Mesendoderm (in vitro differentiated cells): Measurements from ENCODE around the gene PEF1.

Source experiments
- DNase-seq: peaks from one replicate; pipeline ENCODE4 v3.0.0; 2013
- H2AK5ac ChIP-seq: 2 replicates; pipeline ENCODE4 v1.6.1; 2013; ENCODE audit warnings: low read length, inconsistent platforms
- H2BK120ac ChIP-seq: 2 replicates; pipeline ENCODE4 v1.6.1; 2013; ENCODE audit warnings: low read depth, mild to moderate bottlenecking, low read length, moderate library complexity, mixed read lengths
- H2BK15ac ChIP-seq: replicated peaks from 2 replicates; pipeline ENCODE4 v1.6.1; 2013; ENCODE audit warnings: low read depth, mild to moderate bottlenecking, moderate library complexity
- H2BK5ac ChIP-seq: 2 replicates; pipeline ENCODE4 v1.6.1; 2013; ENCODE audit warnings: low read length, inconsistent platforms
- H3K18ac ChIP-seq: 2 replicates; pipeline ENCODE4 v1.6.1; 2013; ENCODE audit warnings: mild to moderate bottlenecking, low read length, mixed read lengths
- H3K23ac ChIP-seq: one replicate; pipeline ENCODE4 v1.6.1; 2013; ENCODE audit warnings: low read length
- H3K27ac ChIP-seq: 2 replicates; pipeline ENCODE4 v1.5.1; 2013; ENCODE audit warnings: low read depth, mild to moderate bottlenecking, inconsistent platforms, low read length, moderate library complexity
- H3K27me3 ChIP-seq: 2 replicates; pipeline ENCODE4 v1.6.1; 2013; ENCODE audit warnings: low read length, control low read depth, mild to moderate bottlenecking, inconsistent platforms; ENCODE audit not compliant: insufficient read depth, poor library complexity
- H3K36me3 ChIP-seq: 2 replicates; pipeline ENCODE4 v1.6.1; 2013; ENCODE audit warnings: low read length, inconsistent platforms; ENCODE audit not compliant: control insufficient read depth, insufficient read depth
- H3K4ac ChIP-seq: one replicate; pipeline ENCODE4 v1.6.1; 2013; ENCODE audit warnings: low read depth, mild to moderate bottlenecking, low read length, moderate library complexity
- H3K4me1 ChIP-seq: 2 replicates; pipeline ENCODE4 v1.6.1; 2013; ENCODE audit warnings: low read depth, low read length, inconsistent platforms; ENCODE audit not compliant: control insufficient read depth
- H3K4me2 ChIP-seq: 2 replicates; pipeline ENCODE4 v1.6.1; 2013; ENCODE audit warnings: low read length
- H3K4me3 ChIP-seq: 2 replicates; pipeline ENCODE4 v1.5.1; 2013; ENCODE audit warnings: mild to moderate bottlenecking, low read length
- H3K56ac ChIP-seq: one replicate; pipeline ENCODE4 v1.6.1; 2013; ENCODE audit warnings: low read length
- H3K79me1 ChIP-seq: 2 replicates; pipeline ENCODE4 v1.6.1; 2013; ENCODE audit warnings: low read length, inconsistent platforms
- H3K79me2 ChIP-seq: 2 replicates; pipeline ENCODE4 v1.6.1; 2013; ENCODE audit warnings: mild to moderate bottlenecking, low read length; ENCODE audit not compliant: control insufficient read depth, insufficient read depth
- H3K9ac ChIP-seq: 2 replicates; pipeline ENCODE4 v1.6.1; 2013; ENCODE audit warnings: low read length, inconsistent platforms
- H4K5ac ChIP-seq: one replicate; pipeline ENCODE4 v1.6.1; 2013; ENCODE audit warnings: low read length
- H4K8ac ChIP-seq: one replicate; pipeline ENCODE4 v1.6.1; 2013; ENCODE audit warnings: low read depth, mild to moderate bottlenecking, control low read depth, low read length, moderate library complexity
- WGBS: extraction: QIAGEN DNeasy Blood & Tissue Kit; methylation state at CpG from one replicate; pipeline ENCODE4 v1.1.7; 2013; ENCODE audit warnings: low lambda C conversion rate, missing lambda C conversion rate; ENCODE audit not compliant: insufficient coverage; ENCODE audit errors: extremely low coverage; 5-methylcytosine and 5-hydroxymethylcytosine counted together

The PEF1 gene

DNA sequence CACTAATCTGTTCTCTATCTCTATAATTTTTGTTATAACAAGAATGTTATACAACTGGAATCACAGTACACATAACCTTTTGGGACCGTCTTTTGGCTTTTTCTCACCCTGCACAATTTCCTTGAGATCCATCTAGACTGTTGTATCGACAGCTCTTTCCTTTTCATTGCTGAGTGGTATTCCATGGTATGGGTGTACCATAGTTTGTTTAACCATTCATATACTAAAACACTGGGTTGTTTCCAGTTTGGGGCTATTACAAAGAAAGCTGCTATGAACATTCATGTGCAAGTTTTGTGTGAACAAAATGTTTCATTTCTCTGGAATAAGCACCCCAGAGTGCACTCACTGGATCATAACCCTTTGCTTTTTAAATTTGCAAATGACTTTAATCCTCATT lies 42.6 kb downstream of the PEF1 start:
- no peak overlapping the region for H3K27ac ChIP-seq
- H3K27me3 ChIP-seq = no peaks in the 10 kb centered on the region
- H3K56ac ChIP-seq = no peak overlapping the region
- H3K4ac ChIP-seq = no peak overlapping the region
- no peak overlapping the region for H3K4me2 ChIP-seq
- no peak overlapping the region for H3K18ac ChIP-seq
- no peak overlapping the region for H3K23ac ChIP-seq
- no peaks in the 10 kb centered on the region for H3K4me1 ChIP-seq
- no peak overlapping the region for H4K8ac ChIP-seq
- H2AK5ac ChIP-seq = no peak overlapping the region
- no peak overlapping the region for H2BK5ac ChIP-seq
- H3K4me3 ChIP-seq = no peak overlapping the region
- no peak overlapping the region for H2BK120ac ChIP-seq
- H2BK15ac ChIP-seq = no peak overlapping the region
- no peak for DNase-seq
- H3K79me2 ChIP-seq = no peaks in the 10 kb centered on the region
- H3K9ac ChIP-seq = no peak overlapping the region
- no peak overlapping the region for H4K5ac ChIP-seq
- no peaks in the 10 kb centered on the region for H3K36me3 ChIP-seq
- no peaks in the 10 kb centered on the region for H3K79me1 ChIP-seq
- no CpG with 5 or more reads among the region's 2 CpGs for WGBS

DNA sequence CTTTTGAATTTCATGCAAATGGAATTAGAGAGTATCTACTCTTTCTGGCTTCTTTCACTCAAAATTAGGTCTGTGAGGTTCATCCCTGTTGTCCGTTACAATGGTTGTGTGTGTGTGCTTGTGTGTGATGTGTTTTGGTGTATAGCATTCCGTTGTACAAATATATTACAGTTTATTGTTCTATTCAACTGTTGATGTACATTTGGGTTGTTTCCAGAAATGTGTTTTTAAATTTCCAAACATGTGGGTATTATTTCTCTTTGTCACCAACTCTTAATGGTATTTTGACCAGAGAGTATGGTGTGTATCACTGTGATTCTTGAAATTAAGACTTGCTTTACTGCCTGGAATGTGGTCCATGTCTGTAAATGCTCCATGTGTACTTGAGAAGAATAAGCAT lies 44.0 kb downstream of the PEF1 start:
- Histone ChIP-seq H2BK15ac (no peak overlapping the region), H4K8ac (no peak overlapping the region), H2AK5ac (no peak overlapping the region), H2BK5ac (no peak overlapping the region), H3K23ac (no peak overlapping the region), H3K4ac (no peak overlapping the region), H3K56ac (no peak overlapping the region), H2BK120ac (no peak overlapping the region), H3K79me1 (no peaks in the 10 kb centered on the region), H3K27me3 (no peaks in the 10 kb centered on the region), H3K27ac (no peak overlapping the region), H3K4me3 (no peak overlapping the region), H4K5ac (no peak overlapping the region), H3K4me1 (no peaks in the 10 kb centered on the region), H3K9ac (no peak overlapping the region), H3K4me2 (no peak overlapping the region), H3K18ac (no peak overlapping the region), H3K36me3 (no peaks in the 10 kb centered on the region), H3K79me2 (no peaks in the 10 kb centered on the region)
- no CpG with 5 or more reads among the region's 2 CpGs for WGBS
- no peak for DNase-seq

DNA sequence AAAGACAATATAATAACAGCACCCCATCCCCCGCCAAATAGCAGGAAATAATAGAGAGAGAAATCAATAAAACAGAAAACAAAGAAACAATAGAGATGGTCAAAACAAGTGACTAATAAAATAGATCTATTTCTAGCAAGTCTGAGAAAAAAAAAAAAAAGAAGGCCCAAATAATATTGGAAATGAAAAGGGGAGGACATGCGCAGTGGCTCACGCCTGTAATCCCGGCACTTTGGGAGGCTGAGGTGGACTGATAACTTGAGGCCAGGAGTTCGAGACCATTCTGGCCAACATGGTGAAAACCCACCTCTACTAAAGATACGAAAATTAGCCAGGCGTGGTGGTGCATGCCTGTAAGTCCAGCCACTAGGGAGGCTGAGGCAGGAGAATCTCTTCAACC lies 45.7 kb downstream of the PEF1 start:
- WGBS = no CpG with 5 or more reads among the region's 7 CpGs
- Histone ChIP-seq H2BK5ac (no peak overlapping the region), H3K9ac (no peak overlapping the region)

DNA sequence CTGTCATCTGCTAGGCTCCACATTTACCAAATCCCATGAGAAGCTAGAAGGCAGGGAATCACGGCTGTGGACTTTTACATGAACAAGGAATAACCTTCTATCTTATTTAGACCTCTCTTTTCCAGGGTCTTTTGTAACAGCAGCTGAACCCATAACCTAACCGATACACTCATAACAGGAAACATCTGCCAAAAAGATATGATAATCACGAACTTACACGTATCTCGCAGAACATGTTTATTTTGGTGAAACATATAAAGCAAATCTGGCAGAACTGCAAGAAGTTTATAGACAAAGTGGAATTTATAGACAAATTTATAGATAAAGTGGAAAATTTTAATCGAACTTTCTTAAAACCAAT lies 48.0 kb downstream of the PEF1 start:
- Histone ChIP-seq H2AK5ac (no peak overlapping the region), H3K36me3 (no peaks in the 10 kb centered on the region), H3K4me2 (no peak overlapping the region), H3K79me1 (no peaks in the 10 kb centered on the region), H3K79me2 (no peaks in the 10 kb centered on the region), H4K8ac (no peak overlapping the region), H2BK120ac (no peak overlapping the region), H3K23ac (no peak overlapping the region), H3K27me3 (no peaks in the 10 kb centered on the region), H3K4ac (no peak overlapping the region), H3K4me1 (no peaks in the 10 kb centered on the region), H3K56ac (no peak overlapping the region), H3K4me3 (no peak overlapping the region), H3K27ac (no peak overlapping the region), H4K5ac (no peak overlapping the region), H2BK15ac (no peak overlapping the region), H2BK5ac (no peak overlapping the region), H3K9ac (no peak overlapping the region), H3K18ac (no peak overlapping the region)
- no peak for DNase-seq
- WGBS = no CpG with 5 or more reads among the region's 6 CpGs

More for the DNA sequence above, 45.7 kb downstream of the PEF1 start:
- Histone ChIP-seq H3K27ac (no peak overlapping the region), H3K4me3 (no peak overlapping the region), H4K5ac (no peak overlapping the region), H2BK15ac (no peak overlapping the region), H3K4me2 (no peak overlapping the region), H2AK5ac (no peak overlapping the region), H3K27me3 (no peaks in the 10 kb centered on the region), H3K18ac (no peak overlapping the region), H2BK120ac (no peak overlapping the region), H3K56ac (no peak overlapping the region), H3K23ac (no peak overlapping the region), H3K4ac (no peak overlapping the region), H3K36me3 (no peaks in the 10 kb centered on the region), H4K8ac (no peak overlapping the region), H3K4me1 (no peaks in the 10 kb centered on the region), H3K79me1 (no peaks in the 10 kb centered on the region), H3K79me2 (no peaks in the 10 kb centered on the region)
- DNase-seq = no peak

DNA sequence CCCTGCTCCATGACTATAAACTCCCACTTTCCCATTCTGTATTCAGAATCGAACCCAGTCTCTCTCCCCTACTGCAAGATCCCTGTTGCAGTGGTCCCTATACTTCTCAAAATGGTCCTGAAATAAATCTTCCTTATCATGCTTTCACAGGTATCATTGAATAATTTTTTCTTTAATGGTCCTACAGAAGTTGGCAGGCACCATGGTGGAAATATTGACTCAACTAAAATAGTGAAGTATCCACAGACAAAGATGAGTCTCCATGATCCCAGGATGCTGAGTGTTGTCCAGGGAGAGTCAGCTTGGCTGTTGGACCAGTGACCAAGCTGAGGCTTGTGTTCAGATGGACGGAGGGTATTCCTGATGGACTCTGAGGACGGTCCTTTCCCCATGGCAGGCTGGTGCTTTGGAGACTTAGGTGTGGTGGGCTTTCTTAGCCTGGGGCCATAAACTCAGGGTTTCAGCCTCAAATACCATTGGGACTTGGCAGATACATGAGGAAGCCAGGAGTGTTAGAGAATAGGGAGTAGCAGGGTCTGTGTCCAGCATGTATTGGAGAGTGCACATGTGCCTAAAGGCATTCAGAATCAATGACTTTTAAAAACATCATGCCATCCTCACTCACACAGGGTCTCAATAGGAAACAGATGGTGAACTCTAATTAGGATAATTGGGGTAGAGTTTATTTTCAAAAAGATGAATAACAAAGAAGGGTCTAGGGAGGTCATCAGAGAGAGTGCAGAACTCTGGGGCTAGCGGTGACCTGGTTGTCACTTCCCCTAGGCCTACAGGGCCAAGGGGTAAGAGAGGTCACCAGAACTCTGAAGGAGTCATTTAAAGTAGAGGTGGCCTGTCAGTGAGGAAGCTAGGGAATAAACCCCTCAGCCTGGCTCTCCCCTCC lies 48.6 kb downstream of the PEF1 start:
- H3K27ac ChIP-seq = no peak overlapping the region
- DNase-seq = no peak
- no peaks in the 10 kb centered on the region for H3K27me3 ChIP-seq
- no peak overlapping the region for H2BK120ac ChIP-seq
- no peaks in the 10 kb centered on the region for H3K79me2 ChIP-seq
- H3K79me1 ChIP-seq = no peaks in the 10 kb centered on the region
- no CpG with 5 or more reads among the region's 4 CpGs for WGBS
- H2BK15ac ChIP-seq = no peak overlapping the region
- H3K36me3 ChIP-seq = no peaks in the 10 kb centered on the region
- no peaks in the 10 kb centered on the region for H3K4me1 ChIP-seq
- no peak overlapping the region for H3K4me2 ChIP-seq
- no peak overlapping the region for H4K5ac ChIP-seq
- no peak overlapping the region for H4K8ac ChIP-seq
- no peak overlapping the region for H3K18ac ChIP-seq
- H2BK5ac ChIP-seq = no peak overlapping the region
- no peak overlapping the region for H3K4me3 ChIP-seq
- H3K4ac ChIP-seq = no peak overlapping the region
- H3K56ac ChIP-seq = no peak overlapping the region
- H3K23ac ChIP-seq = no peak overlapping the region
- no peak overlapping the region for H2AK5ac ChIP-seq
- H3K9ac ChIP-seq = no peak overlapping the region
